ENCODE results near the gene SLC26A5.

- TF ChIP-seq, protein P1, sequence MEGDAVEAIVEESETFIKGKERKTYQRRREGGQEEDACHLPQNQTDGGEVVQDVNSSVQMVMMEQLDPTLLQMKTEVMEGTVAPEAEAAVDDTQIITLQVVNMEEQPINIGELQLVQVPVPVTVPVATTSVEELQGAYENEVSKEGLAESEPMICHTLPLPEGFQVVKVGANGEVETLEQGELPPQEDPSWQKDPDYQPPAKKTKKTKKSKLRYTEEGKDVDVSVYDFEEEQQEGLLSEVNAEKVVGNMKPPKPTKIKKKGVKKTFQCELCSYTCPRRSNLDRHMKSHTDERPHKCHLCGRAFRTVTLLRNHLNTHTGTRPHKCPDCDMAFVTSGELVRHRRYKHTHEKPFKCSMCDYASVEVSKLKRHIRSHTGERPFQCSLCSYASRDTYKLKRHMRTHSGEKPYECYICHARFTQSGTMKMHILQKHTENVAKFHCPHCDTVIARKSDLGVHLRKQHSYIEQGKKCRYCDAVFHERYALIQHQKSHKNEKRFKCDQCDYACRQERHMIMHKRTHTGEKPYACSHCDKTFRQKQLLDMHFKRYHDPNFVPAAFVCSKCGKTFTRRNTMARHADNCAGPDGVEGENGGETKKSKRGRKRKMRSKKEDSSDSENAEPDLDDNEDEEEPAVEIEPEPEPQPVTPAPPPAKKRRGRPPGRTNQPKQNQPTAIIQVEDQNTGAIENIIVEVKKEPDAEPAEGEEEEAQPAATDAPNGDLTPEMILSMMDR (IDR thresholded peaks at IDR 0.05; ENCODE audit: insufficient read depth, low read length, poor library complexity, severe bottlenecking) = no peak
- no peak for TF ChIP-seq EZH2phosphoT487 (conservative IDR thresholded peaks at IDR 0.05; ENCODE audit: low read length)
These were observed 64.0 kb downstream of the SLC26A5 start for GRCh38 chr7:103382032-103382402.
